ENCODE data around the gene GJB5. TPM values are rescaled to one million over a fixed set of nuclear protein-coding genes. Genes with fewer than 3 reads are reported as not detected.

The GJB5 gene
- total RNA-seq, 2 experiments from 2014 or later, result not detected

DNA sequence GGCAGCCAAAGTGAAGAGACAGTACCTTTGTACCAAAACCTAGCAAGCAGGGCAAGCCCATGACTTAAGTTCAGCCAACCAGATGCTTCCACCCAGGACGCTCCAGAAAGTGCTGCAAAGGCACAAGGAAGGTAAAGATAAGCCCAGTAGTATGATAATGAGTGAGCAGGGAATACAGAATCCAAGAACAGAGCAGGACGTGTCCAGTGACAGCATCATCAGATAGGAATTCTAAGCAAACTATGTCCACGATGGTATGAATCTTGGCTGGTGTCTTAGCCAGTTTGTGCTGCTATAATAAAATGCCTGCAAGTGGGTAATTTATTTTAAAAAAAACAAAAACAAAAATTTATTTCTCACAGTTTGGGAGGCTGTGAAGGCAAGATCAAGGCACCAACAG is 51.5 kb downstream of the GJB5 start:
- POLR2A ChIA-PET, result no interaction called here
- no peak for ATAC-seq (ENCODE audit: low read depth)
- H3K4me1 Mint-ChIP-seq, result peaks cover 3% of the 10 kb centered on the region

More for the DNA sequence above, 51.5 kb downstream of the GJB5 start:
- Mint-ChIP-seq H3K27me3 (no peaks in the 10 kb centered on the region), H3K36me3 (peaks cover 2% of the 10 kb centered on the region), H3K9me3 (peaks cover 7% of the 10 kb centered on the region), H3K4me3 (no peak overlapping the region), H3K27ac (no peak overlapping the region)
- no peak for DNase-seq

Other genes with a start within 250 kb of the GJB5 start
- not detected for gene GJB4, start 4.7 kb downstream of the GJB5 start, total RNA-seq
- gene GJB3, start 26.2 kb downstream of the GJB5 start, total RNA-seq, result not detected
- not detected for gene GJA4, start 38.0 kb downstream of the GJB5 start, total RNA-seq
- gene SMIM12, start 104.7 kb downstream of the GJB5 start, total RNA-seq, result 10 to 100 TPM; 51.9 to 53.0 TPM
- under 1 TPM; 0.45 to 0.55 TPM for gene DLGAP3, start 174.6 kb downstream of the GJB5 start, total RNA-seq
- 10 to 100 TPM; 38.0 to 39.9 TPM for gene TMEM35B, start 230.3 kb downstream of the GJB5 start, total RNA-seq

All from activated naive CD8-positive, alpha-beta T cell treated with anti-CD3 and anti-CD28 coated beads, Interleukin-2, amount 10 ng/mL, durations not matched to agents 7 days and 5 days (primary cell).